Measurements from ENCODE around the gene PNKP. TPM values are rescaled to one million over a fixed set of nuclear protein-coding genes. Genes with fewer than 3 reads are reported as not detected.

The PNKP gene
- total and polyA plus RNA-seq, 9 of the 15 experiments (the other 6 are each of a cell fraction or from before 2014, with no cell fraction given): 2.8 to 85.4 (median 25.3) TPM

DNA sequence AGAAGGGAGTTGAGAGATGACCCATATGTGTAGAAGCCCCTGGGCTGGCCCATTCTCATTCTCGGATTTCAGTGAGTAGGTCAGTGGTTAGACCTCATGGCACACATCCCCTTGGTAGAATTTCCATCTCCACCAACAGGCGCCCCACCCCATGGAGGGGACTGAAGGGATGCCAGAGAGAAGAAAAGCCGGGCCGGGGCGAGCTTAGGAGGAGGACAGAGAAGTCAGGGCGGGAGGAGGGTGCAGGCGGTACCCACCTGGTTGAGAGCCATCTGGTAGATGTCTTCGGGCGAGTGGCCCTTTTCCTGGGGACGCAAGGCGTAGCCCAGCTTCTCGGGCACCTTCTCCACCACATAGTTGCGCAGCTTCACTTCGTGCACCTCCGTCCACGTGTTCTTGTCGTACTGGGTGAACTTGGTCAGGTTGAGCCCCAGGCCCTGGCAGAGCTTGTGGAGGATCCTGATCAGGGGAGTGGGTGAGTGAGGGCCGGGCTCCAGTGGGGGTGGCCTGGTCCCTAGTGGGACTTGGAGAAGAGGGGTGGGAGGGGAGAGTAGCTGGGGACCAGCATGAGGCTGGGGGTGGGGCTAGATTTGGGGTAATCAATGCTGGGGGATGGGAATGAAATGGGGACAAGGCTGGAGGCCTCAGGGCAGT is 26.8 kb upstream of the PNKP start:
- no TSS peak for BruUV-seq (replicated peaks)
- Histone ChIP-seq H3K4me3 (no peak overlapping the region), H3K9me3 (replicated peaks; ENCODE audit: control insufficient read depth, insufficient read depth, low read depth, low read length) (no peaks in the 10 kb centered on the region), H3K9ac (ENCODE audit: insufficient read depth in 1 of 2, low read depth in 2 of 2, low read length in 2 of 2) (peak overlapping the region in 1 of 2 experiments; percentile 57; a peak in 1 of 4 replicates), H4K20me1 (replicated peaks; ENCODE audit: control insufficient read depth, insufficient read depth, low read length) (peaks cover 3% of the 10 kb centered on the region; the same call in 1 of the 2 replicates), H3K36me3 (ENCODE audit: control insufficient read depth, insufficient read depth, low read length) (no peaks in the 10 kb centered on the region), H3K4me2 (ENCODE audit: insufficient read depth, low read length) (no peak overlapping the region), H2AFZ (ENCODE audit: low read depth, low read length) (no peak overlapping the region), H3K9me1 (ENCODE audit: control insufficient read depth, insufficient read depth, low read length) (peaks cover 7% of the 10 kb centered on the region), H3K27me3 (ENCODE audit: control insufficient read depth in 2 of 2, insufficient read depth in 2 of 2, low read length in 2 of 2) (peaks cover 2 to 14% of the 10 kb centered on the region in 2 experiments; a peak in 3 of 5 replicates), H3K4me1 (replicated peaks in 1 of 2; ENCODE audit: control insufficient read depth in 2 of 2, insufficient read depth in 2 of 2, low read length in 2 of 2) (peaks cover 12 to 53% of the 10 kb centered on the region in 2 experiments), H3K79me2 (ENCODE audit: control insufficient read depth, insufficient read depth, low read length) (no peaks in the 10 kb centered on the region), H3K27ac (ENCODE audit: extremely low read depth, low read depth, low read length) (no peak overlapping the region)
- FAIRE-seq (no peak), DNase-seq (ENCODE audit: extremely low read depth in 1 of 4, low spot score in 3 of 4) (no peak), ATAC-seq (no peak)
- WGBS (ENCODE audit: insufficient coverage, low coverage, missing lambda C conversion rate): 48% methylated on average over 13 of the region's 18 CpGs
- TF ChIP-seq DNMT1 (IDR thresholded peaks at IDR 0.05) (no peak), SMAD1 (IDR thresholded peaks at IDR 0.05; ENCODE audit: low read depth, low read length, partially characterized antibody) (no peak), ZNF507 (tag; conservative IDR thresholded peaks at IDR 0.05) (no peak), TBP (optimal IDR thresholded peaks at IDR 0.05; ENCODE audit: low read depth, low read length) (no peak), NELFE (IDR thresholded peaks at IDR 0.05; ENCODE audit: insufficient read depth, insufficient read length) (no peak), MCM3 (IDR thresholded peaks at IDR 0.05) (no peak), PTTG1 (tag; IDR thresholded peaks at IDR 0.05; ENCODE audit: low read depth) (no peak), RFX1 (IDR thresholded peaks at IDR 0.05) (no peak), TRIM24 (IDR thresholded peaks at IDR 0.05) (no peak), ZNF121 (CRISPR knock-in tag; conservative IDR thresholded peaks at IDR 0.05) (no peak), TFAM (CRISPR knock-in tag; conservative IDR thresholded peaks at IDR 0.05) (no peak), TBL1XR1 (IDR thresholded peaks at IDR 0.05; ENCODE audit: low read length in 2 of 2) (no peak), HDAC1 (IDR thresholded peaks at IDR 0.05) (no peak), IRF2 (CRISPR knock-in tag; IDR thresholded peaks at IDR 0.05) (no peak), ZNF384 (IDR thresholded peaks at IDR 0.05; ENCODE audit: low read depth, low read length) (no peak), GABPB1 (CRISPR knock-in tag; IDR thresholded peaks at IDR 0.05) (no peak)
- TF ChIP-seq, protein P1, sequence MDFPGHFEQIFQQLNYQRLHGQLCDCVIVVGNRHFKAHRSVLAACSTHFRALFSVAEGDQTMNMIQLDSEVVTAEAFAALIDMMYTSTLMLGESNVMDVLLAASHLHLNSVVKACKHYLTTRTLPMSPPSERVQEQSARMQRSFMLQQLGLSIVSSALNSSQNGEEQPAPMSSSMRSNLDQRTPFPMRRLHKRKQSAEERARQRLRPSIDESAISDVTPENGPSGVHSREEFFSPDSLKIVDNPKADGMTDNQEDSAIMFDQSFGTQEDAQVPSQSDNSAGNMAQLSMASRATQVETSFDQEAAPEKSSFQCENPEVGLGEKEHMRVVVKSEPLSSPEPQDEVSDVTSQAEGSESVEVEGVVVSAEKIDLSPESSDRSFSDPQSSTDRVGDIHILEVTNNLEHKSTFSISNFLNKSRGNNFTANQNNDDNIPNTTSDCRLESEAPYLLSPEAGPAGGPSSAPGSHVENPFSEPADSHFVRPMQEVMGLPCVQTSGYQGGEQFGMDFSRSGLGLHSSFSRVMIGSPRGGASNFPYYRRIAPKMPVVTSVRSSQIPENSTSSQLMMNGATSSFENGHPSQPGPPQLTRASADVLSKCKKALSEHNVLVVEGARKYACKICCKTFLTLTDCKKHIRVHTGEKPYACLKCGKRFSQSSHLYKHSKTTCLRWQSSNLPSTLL (IDR thresholded peaks at IDR 0.05): no peak
- TF ChIP-seq, protein P2, sequence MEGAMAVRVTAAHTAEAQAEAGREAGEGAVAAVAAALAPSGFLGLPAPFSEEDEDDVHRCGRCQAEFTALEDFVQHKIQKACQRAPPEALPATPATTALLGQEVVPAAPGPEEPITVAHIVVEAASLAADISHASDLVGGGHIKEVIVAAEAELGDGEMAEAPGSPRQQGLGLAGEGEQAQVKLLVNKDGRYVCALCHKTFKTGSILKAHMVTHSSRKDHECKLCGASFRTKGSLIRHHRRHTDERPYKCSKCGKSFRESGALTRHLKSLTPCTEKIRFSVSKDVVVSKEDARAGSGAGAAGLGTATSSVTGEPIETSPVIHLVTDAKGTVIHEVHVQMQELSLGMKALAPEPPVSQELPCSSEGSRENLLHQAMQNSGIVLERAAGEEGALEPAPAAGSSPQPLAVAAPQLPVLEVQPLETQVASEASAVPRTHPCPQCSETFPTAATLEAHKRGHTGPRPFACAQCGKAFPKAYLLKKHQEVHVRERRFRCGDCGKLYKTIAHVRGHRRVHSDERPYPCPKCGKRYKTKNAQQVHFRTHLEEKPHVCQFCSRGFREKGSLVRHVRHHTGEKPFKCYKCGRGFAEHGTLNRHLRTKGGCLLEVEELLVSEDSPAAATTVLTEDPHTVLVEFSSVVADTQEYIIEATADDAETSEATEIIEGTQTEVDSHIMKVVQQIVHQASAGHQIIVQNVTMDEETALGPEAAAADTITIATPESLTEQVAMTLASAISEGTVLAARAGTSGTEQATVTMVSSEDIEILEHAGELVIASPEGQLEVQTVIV (CRISPR knock-in tag; IDR thresholded peaks at IDR 0.05; ENCODE audit: borderline replicate concordance): no peak
- TF ChIP-seq, protein P3, sequence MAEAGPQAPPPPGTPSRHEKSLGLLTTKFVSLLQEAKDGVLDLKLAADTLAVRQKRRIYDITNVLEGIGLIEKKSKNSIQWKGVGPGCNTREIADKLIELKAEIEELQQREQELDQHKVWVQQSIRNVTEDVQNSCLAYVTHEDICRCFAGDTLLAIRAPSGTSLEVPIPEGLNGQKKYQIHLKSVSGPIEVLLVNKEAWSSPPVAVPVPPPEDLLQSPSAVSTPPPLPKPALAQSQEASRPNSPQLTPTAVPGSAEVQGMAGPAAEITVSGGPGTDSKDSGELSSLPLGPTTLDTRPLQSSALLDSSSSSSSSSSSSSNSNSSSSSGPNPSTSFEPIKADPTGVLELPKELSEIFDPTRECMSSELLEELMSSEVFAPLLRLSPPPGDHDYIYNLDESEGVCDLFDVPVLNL (CRISPR knock-in tag; IDR thresholded peaks at IDR 0.05; ENCODE audit: low read depth): no peak
- in situ Hi-C loops (cut with MboI): loop anchor here (5.0 kb wide), 1 partner anchor 88 kb away; no protein-coding TSS in a partner anchor
- intact Hi-C loops (cut with micrococcal nuclease): no loop called here
- POLR2A ChIA-PET: interaction anchor here (1.0 to 2.1 kb wide), 5 partner anchors 9 to 36 kb away, joined by 3 to 8 read pairs (median 4); no protein-coding TSS in a partner anchor
- CTCF ChIA-PET (ENCODE audit: low intra/inter-chr PET ratio): no interaction called here
